Ammon's horn (tissue), 1 donor: ENCODE measurements around the gene NPR3.

Source experiments
- DNase-seq: peaks from one replicate; pipeline ENCODE4 v3.0.0-alpha.2; 2016; ENCODE audit warnings: low spot score

The NPR3 gene

GRCh38 chr5:32712481-32713360 lies 1.6 kb downstream of the NPR3 start:
- no peak for DNase-seq

DNA sequence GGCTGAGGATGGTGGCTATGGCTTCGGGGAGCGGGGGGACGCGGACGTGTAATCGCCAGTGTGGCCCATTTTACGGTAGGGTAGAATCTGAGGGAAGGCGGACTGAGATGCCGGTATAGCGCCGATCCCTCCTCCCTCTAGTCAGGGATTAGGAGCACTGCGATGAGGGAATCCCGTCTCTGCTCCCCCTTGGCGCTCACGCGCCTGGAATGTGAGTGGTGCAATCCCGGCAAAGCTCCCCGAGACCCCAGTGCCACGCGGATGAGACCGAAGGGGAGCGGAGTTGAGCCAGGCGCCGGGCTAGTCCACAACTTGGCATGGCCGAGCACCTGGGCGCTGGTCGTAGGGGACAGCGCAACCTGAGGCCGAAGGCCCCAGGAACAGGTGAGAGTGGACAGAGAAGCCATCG lies 2.2 kb downstream of the NPR3 start:
- DNase-seq, result no peak

DNA sequence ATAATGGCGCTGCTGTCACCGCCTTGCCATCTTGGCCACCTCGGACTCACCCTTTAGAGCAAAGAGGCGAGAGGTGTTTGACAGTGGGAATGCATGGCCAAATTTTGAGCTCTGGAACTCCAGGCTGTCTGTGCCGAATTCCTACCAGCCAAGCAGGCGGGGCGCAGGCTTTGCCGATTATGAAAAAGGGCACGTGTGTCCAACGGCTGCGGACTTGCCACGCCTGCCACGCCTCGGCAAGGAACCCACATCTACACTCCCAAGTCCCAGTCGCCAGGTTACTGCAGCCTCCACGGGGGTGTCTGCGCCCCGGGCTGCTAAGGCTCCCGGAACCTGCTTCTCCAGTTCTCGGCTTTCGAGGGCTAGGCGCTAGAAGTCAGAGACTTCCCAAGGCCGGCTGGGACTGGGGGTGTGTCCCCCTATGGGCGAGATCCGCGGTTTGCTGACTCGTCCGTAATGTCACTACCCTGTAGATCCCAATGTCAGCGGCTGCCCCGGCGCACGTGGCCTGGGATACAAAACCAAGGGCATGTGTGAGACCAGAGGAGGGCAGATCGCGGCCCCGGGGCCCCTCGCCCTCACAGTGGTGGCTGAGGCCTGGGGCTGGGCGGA lies 2.8 kb downstream of the NPR3 start:
- no peak for DNase-seq

- no peak for DNase-seq
Measured at GRCh38 chr5:32714836-32715235, 3.7 kb downstream of the NPR3 start.

GRCh38 chr5:32720300-32720699 lies 9.2 kb downstream of the NPR3 start:
- DNase-seq, result no peak

DNA sequence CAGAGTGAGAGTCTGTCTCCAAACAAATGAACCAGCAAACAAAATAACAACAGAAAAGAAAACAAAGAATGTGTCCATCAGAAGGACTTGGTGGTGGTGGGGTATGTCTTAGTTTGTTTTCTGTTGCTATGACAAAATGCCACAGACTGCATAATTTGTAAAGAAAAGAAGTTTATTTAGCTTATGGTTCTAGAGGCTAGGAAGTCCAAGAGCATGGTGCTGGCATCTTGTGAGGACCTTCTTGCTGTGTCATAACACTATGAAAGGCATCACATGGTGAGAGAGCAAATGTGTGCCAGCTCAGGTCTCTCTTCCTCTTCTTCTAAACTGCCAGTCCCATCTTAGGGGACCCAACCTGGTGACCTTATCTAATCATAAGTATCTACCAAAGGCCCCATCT lies 10.5 kb downstream of the NPR3 start:
- no peak for DNase-seq

GRCh38 chr5:32722957-32723356 lies 11.8 kb downstream of the NPR3 start:
- no peak for DNase-seq

- no peak for DNase-seq
Measured at GRCh38 chr5:32724526-32724925, 13.4 kb downstream of the NPR3 start.

DNA sequence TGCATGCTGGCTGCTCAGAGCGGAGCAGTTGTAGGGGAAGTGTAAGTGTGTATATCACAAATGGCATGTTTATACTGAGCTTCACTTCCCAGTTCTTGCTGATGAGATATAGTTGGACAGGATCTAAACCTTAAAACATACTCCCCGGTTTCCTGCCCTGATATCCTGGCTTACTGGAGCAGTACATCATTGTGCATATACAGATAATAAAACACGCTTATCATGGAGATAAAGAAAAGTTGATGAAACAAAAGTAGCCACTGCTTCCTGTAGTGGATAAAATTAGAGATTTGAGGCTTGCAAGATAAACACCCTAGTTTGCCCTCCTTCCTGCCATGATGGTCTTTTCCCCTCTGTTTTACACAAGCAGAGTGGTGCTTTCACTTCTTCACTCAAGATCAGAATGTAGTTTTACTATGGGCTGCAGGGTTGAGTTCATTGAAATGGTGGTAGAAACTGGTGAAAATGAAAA lies 15.0 kb downstream of the NPR3 start:
- DNase-seq, result no peak

GRCh38 chr5:32729651-32730050 lies 18.5 kb downstream of the NPR3 start:
- no peak for DNase-seq

DNA sequence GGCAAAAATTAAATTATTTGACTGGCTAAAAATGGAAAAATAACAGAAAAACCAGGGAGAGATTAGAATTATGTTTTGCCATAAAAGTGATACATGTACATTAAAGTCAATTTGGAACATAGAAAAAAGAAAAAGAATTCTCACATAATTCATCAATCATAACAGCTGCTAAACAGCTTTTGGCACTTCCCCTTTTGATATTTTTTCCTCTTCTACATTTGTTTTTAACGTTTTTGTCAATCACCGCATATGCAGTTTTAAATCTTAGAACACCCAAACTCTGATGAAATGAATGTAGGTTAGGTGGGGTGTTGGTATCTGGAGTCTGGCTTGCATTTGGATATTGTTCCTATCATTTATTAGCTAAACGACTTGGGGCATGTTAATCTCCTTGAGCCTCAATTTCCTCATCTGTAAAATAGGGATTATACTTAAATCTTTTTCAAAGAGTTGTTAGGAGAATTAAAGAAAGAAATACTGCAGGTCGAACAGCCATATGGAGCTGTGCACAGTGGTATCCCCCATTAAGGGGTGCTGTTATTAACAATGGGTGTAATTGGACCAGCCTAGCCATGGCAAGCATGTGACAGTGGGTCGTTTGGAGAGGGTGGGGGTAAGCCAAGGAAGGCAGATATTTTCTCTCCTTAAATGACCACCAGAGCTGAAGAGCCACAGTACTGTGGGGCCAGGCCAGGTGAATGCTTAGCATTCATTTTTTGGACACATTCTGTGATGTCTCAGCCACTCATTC lies 22.6 kb downstream of the NPR3 start:
- DNase-seq, result no peak

GRCh38 chr5:32734827-32735378 lies 23.8 kb downstream of the NPR3 start:
- DNase-seq, result no peak

DNA sequence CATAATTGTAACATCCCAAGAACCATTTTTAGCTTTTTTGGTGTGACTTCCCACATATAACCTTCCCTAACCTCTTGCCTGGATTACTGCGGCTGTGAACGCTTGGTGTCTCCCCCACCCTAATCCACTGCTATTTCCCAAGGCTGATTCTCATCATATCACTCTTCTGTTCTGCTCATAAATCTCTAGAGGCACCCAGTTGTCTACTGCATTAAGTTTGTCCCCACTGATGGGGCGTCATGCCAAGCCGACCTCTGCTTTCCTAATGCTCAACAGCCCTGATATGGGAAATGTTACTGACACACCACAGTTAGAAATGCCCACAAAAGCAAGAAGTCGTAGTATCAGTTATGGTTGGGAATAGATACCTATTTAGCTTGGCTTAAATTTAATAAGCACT lies 24.4 kb downstream of the NPR3 start:
- DNase-seq, result no peak

GRCh38 chr5:32736842-32737241 lies 25.7 kb downstream of the NPR3 start:
- no peak for DNase-seq

GRCh38 chr5:32740651-32741050 lies 29.5 kb downstream of the NPR3 start:
- DNase-seq, result no peak

GRCh38 chr5:32745317-32745716 lies 34.2 kb downstream of the NPR3 start:
- no peak for DNase-seq

DNA sequence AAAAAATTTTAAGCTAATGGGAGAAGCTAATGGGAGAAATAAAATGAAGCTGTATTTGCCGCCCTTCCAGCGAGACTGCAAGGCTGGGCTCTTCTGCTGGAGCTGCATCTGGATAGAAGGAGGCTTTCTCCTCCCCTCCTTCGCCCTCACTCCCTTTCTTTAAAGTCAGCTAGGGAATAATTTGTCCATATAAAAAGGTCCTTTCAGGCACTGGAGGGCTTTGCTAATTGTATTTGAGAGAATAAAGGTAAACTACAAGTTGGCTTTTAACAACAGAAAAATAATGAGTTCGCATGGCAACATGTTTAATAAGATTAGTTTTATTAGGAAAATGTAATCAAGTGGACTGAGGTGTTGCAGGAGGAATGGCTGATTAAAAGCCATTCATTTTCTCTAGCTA lies 41.3 kb downstream of the NPR3 start:
- no peak for DNase-seq

GRCh38 chr5:32753051-32753450 lies 41.9 kb downstream of the NPR3 start:
- no peak for DNase-seq

GRCh38 chr5:32753765-32754164 lies 42.6 kb downstream of the NPR3 start:
- no peak for DNase-seq

GRCh38 chr5:32754284-32754683 lies 43.2 kb downstream of the NPR3 start:
- no peak for DNase-seq

- DNase-seq, result no peak
Measured at GRCh38 chr5:32760091-32760509, 49.0 kb downstream of the NPR3 start.

GRCh38 chr5:32765266-32765665 lies 54.1 kb downstream of the NPR3 start:
- DNase-seq, result no peak
